GM12878 (cell line): ENCODE results near the gene RARA. TPM values are rescaled to one million over a fixed set of nuclear protein-coding genes. Genes with fewer than 3 reads are reported as not detected.

Experiments used
- EP300 ChIP-seq, 2 experiments: fragments of 150-350 bp in 1 of 2; IDR thresholded peaks; 2 replicates each; pipeline ENCODE4 v1.6.1; 2011 to 2012; ENCODE audit warnings: low read depth in 2 of 2, low read length in 2 of 2, borderline replicate concordance in 1 of 2, improper control_type of control experiment in 1 of 2, inconsistent platforms in 1 of 2; ENCODE audit not compliant: control insufficient read depth in 1 of 2
- ETV6 ChIP-seq, 2 experiments: fragments of 450-650 bp in 1 of 2; IDR thresholded peaks in 1 of 2; conservative IDR thresholded peaks in 1 of 2; 2 replicates each; pipeline ENCODE4 v1.6.1; 2014; ENCODE audit warnings: antibody characterized with exemption in 1 of 2, borderline replicate concordance in 1 of 2, low read depth in 1 of 2, mild to moderate bottlenecking in 1 of 2, moderate library complexity in 1 of 2
- FOXK2 ChIP-seq: fragments of 450-650 bp; IDR thresholded peaks from 2 replicates; pipeline ENCODE4 v1.6.1; 2017; ENCODE audit warnings: mild to moderate bottlenecking, moderate library complexity
- HDGF ChIP-seq: fragments of 450-650 bp; IDR thresholded peaks from 2 replicates; pipeline ENCODE4 v1.6.1; 2016; ENCODE audit warnings: antibody characterized with exemption
- KLF5 ChIP-seq: fragments of 450-650 bp; IDR thresholded peaks from 2 replicates; pipeline ENCODE4 v1.6.1; 2014; ENCODE audit warnings: mild to moderate bottlenecking; ENCODE audit not compliant: partially characterized antibody
- LARP7 ChIP-seq: fragments of 450-650 bp; IDR thresholded peaks from 2 replicates; pipeline ENCODE4 v1.6.1; 2017; ENCODE audit warnings: mild to moderate bottlenecking
- MTA2 ChIP-seq: fragments of 450-650 bp; IDR thresholded peaks from 2 replicates; pipeline ENCODE4 v1.6.1; 2016; ENCODE audit warnings: low read depth, mild to moderate bottlenecking, moderate library complexity
- NFYB ChIP-seq: IDR thresholded peaks from 2 replicates; pipeline ENCODE4 v1.6.1; 2011; ENCODE audit warnings: low read depth, mild to moderate bottlenecking, low read length, improper control_type of control experiment, moderate library complexity; ENCODE audit not compliant: insufficient read depth
- NRF1 ChIP-seq: conservative IDR thresholded peaks from 2 replicates; pipeline ENCODE4 v1.6.1; 2011; ENCODE audit warnings: mild to moderate bottlenecking, low read depth, low read length, improper control_type of control experiment
- POU2F2 ChIP-seq: IDR thresholded peaks from 3 replicates; pipeline ENCODE4 v1.6.1; 2011; ENCODE audit warnings: low read depth, mild to moderate bottlenecking, low read length, borderline replicate concordance
- RAD21 ChIP-seq: IDR thresholded peaks from 2 replicates; pipeline ENCODE4 v1.6.1; 2011; ENCODE audit warnings: mild to moderate bottlenecking, low read depth, low read length, moderate library complexity; ENCODE audit not compliant: insufficient read depth
- RAD51 ChIP-seq: fragments of 450-650 bp; IDR thresholded peaks from 2 replicates; pipeline ENCODE4 v1.6.1; 2016; ENCODE audit warnings: moderate library complexity, mild to moderate bottlenecking, inconsistent platforms
- RFX5 ChIP-seq: IDR thresholded peaks from 2 replicates; pipeline ENCODE4 v1.6.1; 2011; ENCODE audit warnings: low read depth, low read length, improper control_type of control experiment
- SMARCA5 ChIP-seq: fragments of 450-650 bp; IDR thresholded peaks from 2 replicates; pipeline ENCODE4 v1.6.1; 2017; ENCODE audit warnings: mild to moderate bottlenecking
- SP1 ChIP-seq: IDR thresholded peaks from one replicate; pipeline ENCODE4 v1.6.1; 2011; ENCODE audit warnings: low read depth, low read length
- TAF1 ChIP-seq: IDR thresholded peaks from 2 replicates; pipeline ENCODE4 v1.6.1; 2011; ENCODE audit warnings: mild to moderate bottlenecking, low read depth, low read length, borderline replicate concordance
- TARDBP ChIP-seq: IDR thresholded peaks from 2 replicates; pipeline ENCODE4 v1.6.1; 2016; ENCODE audit warnings: borderline replicate concordance
- TCF12 ChIP-seq: IDR thresholded peaks from 2 replicates; pipeline ENCODE4 v1.6.1; 2011; ENCODE audit warnings: low read depth, mild to moderate bottlenecking, low read length
- polyA plus RNA-seq, 11 experiments: library from polyadenylated mRNA; depleted of rRNA in 4 of 11; unstranded in 6 of 11; stranded (reverse) in 5 of 11; fragments of >200 nt; fragmentation: Nextera tagmentation in 4 of 11; fragmentation: Illumina TruSeq in 1 of 11; extraction: Ambion mirVana in 4 of 11; extraction: Trizol in 1 of 11; gene quantifications; 1 replicate in 1 of 11; 2 replicates in 10 of 11; pipeline versions ENCODE4 v1.2.1 to v1.2.3, GENCODE V29; 2011 to 2016; ENCODE audit warnings: inconsistent platforms in 2 of 11, missing spikeins in 2 of 11, low read depth in 1 of 11
- total RNA-seq, 4 experiments: library from RNA; depleted of rRNA in 3 of 4; stranded (reverse); fragments of >200 nt in 3 of 4; fragmentation: Illumina TruSeq in 1 of 4; extraction: Trizol in 1 of 4; gene quantifications; 2 replicates each; pipeline versions ENCODE4 v1.2.1 to v1.2.3, GENCODE V29; 2013 to 2021
- TF ChIP-seq, protein P1 (sequence below): fragments of 450-650 bp; IDR thresholded peaks from 2 replicates; pipeline ENCODE4 v1.6.1; 2017; ENCODE audit warnings: mild to moderate bottlenecking
- TF ChIP-seq, protein P2 (sequence below): IDR thresholded peaks from 2 replicates; pipeline ENCODE4 v1.6.1; 2011; ENCODE audit warnings: borderline replicate concordance, low read depth, mild to moderate bottlenecking, moderate library complexity, low read length; ENCODE audit not compliant: insufficient read depth, poor library complexity, severe bottlenecking
- TF ChIP-seq, protein P3 (sequence below): fragments of 450-650 bp; IDR thresholded peaks from 2 replicates; pipeline ENCODE4 v1.6.1; 2017; ENCODE audit warnings: low read depth, mild to moderate bottlenecking, moderate library complexity

RARA gene
- total and polyA plus RNA-seq, 10 of the 15 experiments (the other 5 are each of a cell fraction or from before 2014, with no cell fraction given): 0.13 to 33.6 (median 13.6) TPM

DNA sequence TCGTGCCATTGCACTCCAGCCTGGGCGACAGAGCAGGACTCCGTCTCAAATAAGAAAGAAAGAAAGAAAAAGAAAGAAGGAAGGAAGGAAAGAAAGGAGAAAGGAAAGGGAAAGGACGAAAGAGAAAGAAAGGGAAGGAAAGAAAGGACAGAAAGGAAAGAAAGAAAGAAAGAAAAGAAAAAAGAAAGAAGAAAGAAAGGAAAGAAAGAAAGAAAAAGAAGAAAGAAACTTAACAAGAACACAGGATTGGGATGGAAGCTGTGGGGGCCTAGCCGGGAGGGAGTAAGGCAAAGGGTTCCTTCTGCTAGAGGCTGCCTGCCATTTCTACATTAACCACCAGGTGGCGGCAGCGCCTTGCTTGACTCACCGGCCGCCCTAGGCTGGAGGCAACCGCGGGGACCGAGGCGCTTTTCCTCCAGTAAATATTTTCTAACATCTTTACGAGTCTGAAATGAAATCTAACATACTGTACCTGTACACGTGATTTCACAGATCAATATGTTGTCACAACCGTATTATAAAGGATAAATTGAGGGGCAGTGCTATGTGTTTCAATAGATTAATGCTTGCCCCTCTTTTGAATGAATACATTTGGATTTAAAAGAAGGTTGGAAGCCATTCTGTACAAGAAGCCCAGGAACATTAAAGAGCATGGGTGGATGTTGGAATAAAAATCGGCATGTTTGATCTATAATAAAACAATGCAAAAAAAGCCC, 49.5 kb downstream of the RARA start (continued):
- TF ChIP-seq MTA2: 0 out of 2 replicates have a peak, but pooled peaks have one; percentile 19
- no peak for TF ChIP-seq RFX5
- no peak for TF ChIP-seq TCF12
- TF ChIP-seq SP1: peak; percentile 16
- no peak for TF ChIP-seq KLF5
- TF ChIP-seq EP300 (IDR thresholded peaks at IDR 0.05; ENCODE audit: borderline replicate concordance in 1 of 2, control insufficient read depth in 1 of 2, low read depth in 2 of 2, low read length in 2 of 2): no peak
- TF ChIP-seq TAF1: no peak
- TF ChIP-seq FOXK2: no peak
- TF ChIP-seq NFYB: no peak
- no peak for TF ChIP-seq LARP7
- TF ChIP-seq, protein P1, sequence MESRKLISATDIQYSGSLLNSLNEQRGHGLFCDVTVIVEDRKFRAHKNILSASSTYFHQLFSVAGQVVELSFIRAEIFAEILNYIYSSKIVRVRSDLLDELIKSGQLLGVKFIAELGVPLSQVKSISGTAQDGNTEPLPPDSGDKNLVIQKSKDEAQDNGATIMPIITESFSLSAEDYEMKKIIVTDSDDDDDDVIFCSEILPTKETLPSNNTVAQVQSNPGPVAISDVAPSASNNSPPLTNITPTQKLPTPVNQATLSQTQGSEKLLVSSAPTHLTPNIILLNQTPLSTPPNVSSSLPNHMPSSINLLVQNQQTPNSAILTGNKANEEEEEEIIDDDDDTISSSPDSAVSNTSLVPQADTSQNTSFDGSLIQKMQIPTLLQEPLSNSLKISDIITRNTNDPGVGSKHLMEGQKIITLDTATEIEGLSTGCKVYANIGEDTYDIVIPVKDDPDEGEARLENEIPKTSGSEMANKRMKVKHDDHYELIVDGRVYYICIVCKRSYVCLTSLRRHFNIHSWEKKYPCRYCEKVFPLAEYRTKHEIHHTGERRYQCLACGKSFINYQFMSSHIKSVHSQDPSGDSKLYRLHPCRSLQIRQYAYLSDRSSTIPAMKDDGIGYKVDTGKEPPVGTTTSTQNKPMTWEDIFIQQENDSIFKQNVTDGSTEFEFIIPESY: no peak
- TF ChIP-seq, protein P2, sequence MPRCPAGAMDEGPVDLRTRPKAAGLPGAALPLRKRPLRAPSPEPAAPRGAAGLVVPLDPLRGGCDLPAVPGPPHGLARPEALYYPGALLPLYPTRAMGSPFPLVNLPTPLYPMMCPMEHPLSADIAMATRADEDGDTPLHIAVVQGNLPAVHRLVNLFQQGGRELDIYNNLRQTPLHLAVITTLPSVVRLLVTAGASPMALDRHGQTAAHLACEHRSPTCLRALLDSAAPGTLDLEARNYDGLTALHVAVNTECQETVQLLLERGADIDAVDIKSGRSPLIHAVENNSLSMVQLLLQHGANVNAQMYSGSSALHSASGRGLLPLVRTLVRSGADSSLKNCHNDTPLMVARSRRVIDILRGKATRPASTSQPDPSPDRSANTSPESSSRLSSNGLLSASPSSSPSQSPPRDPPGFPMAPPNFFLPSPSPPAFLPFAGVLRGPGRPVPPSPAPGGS: no peak
- TF ChIP-seq HDGF: peak; percentile 91
- TF ChIP-seq RAD21: peak; percentile 83
- TF ChIP-seq NRF1: no peak
- TF ChIP-seq SMARCA5: peak; percentile 53; the same call in 1 of the 2 replicates
- 0 out of 3 replicates have a peak, but pooled peaks have one; percentile 24 for TF ChIP-seq POU2F2
- 0 out of 2 replicates have a peak, but pooled peaks have one; percentile 13 for TF ChIP-seq RAD51
- TF ChIP-seq ETV6 (conservative IDR thresholded peaks at IDR 0.05 in 1 of 2, IDR thresholded peaks at IDR 0.05 in 1 of 2; ENCODE audit: borderline replicate concordance in 1 of 2, low read depth in 1 of 2): no peak
- TF ChIP-seq, protein P3, sequence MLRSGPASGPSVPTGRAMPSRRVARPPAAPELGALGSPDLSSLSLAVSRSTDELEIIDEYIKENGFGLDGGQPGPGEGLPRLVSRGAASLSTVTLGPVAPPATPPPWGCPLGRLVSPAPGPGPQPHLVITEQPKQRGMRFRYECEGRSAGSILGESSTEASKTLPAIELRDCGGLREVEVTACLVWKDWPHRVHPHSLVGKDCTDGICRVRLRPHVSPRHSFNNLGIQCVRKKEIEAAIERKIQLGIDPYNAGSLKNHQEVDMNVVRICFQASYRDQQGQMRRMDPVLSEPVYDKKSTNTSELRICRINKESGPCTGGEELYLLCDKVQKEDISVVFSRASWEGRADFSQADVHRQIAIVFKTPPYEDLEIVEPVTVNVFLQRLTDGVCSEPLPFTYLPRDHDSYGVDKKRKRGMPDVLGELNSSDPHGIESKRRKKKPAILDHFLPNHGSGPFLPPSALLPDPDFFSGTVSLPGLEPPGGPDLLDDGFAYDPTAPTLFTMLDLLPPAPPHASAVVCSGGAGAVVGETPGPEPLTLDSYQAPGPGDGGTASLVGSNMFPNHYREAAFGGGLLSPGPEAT: no peak
- TF ChIP-seq TARDBP: no peak
